Measurements from ENCODE around the gene PARD3B. TPM values are rescaled to one million over a fixed set of nuclear protein-coding genes. Genes with fewer than 3 reads are reported as not detected.

Gene PARD3B
- total and polyA plus RNA-seq, 10 of the 15 experiments (the other 5 are each of a cell fraction or from before 2014, with no cell fraction given): 0.01 to 0.54 (median 0.07) TPM; not detected in 7

DNA sequence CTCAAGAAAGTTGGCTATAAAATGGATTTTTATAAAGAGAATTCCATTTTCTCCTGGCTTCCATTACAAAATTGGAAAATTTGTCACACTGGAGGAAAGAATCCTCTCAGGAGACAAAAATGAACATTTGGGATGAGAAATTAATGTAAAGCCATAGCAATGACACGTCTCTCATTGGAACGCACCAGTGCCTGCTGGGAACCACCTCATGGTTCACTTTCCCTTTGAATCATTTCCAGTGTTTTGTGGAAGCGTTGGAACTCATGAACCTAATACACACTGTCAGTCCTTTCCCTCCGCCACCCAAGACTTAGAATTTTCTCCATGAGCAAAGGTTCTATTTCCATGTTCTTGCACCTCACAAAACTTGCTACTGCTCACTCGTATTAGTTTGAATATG lies 1116.0 kb downstream of the PARD3B start (continued):
- no peak for TF ChIP-seq RAD21 (IDR thresholded peaks at IDR 0.05; ENCODE audit: insufficient read depth, low read depth, low read length)

GRCh38 chr2:205662206-205662965 lies 1117.1 kb downstream of the PARD3B start:
- WGBS (ENCODE audit: insufficient coverage, insufficient replicate concordance, low lambda C conversion rate, missing lambda C conversion rate): 0% methylated on average over 3 of the region's 3 CpGs
- no TSS peak for BruUV-seq (replicated peaks)

More at GRCh38 chr2:205662206-205662965, 1117.1 kb downstream of the PARD3B start:
- Histone ChIP-seq H3K4me2 (ENCODE audit: control insufficient read depth, insufficient read depth) (no peak overlapping the region), H3K9ac (ENCODE audit: control insufficient read depth, insufficient read depth, low read length) (no peak overlapping the region), H2AFZ (ENCODE audit: control insufficient read depth, low read depth, low read length) (no peak overlapping the region), H3K27ac (ENCODE audit: control insufficient read depth, insufficient read depth) (no peak overlapping the region), H3K27me3 (replicated peaks in 1 of 2; ENCODE audit: control insufficient read depth in 2 of 2, insufficient read depth in 2 of 2, low read length in 1 of 2) (peaks cover 0 to 4% of the 10 kb centered on the region in 2 experiments; a peak in 2 of 4 replicates), H3K36me3 (ENCODE audit: control insufficient read depth in 2 of 2, insufficient read depth in 2 of 2, low read length in 1 of 2) (no peaks in the 10 kb centered on the region), H4K20me1 (ENCODE audit: control insufficient read depth, insufficient read depth) (no peaks in the 10 kb centered on the region), H3K4me1 (ENCODE audit: control insufficient read depth, insufficient read depth, low read length) (no peaks in the 10 kb centered on the region; the same call in 1 of the 2 replicates), H3K9me3 (replicated peaks; ENCODE audit: control insufficient read depth, insufficient read depth, low read length) (no peaks in the 10 kb centered on the region), H3K4me3 (no peak overlapping the region), H3K79me2 (ENCODE audit: control insufficient read depth, insufficient read depth, low read length) (no peaks in the 10 kb centered on the region)
- SMC1A ChIA-PET (ENCODE audit: uncharacterized antibody, unreplicated experiment): interaction anchor here (1.0 to 1.9 kb wide), 2 partner anchors 16 to 101 kb away, joined by 3 to 4 read pairs; no protein-coding TSS in a partner anchor
- DNase-seq (ENCODE audit: low read depth, low spot score) (no peak), FAIRE-seq (no peak), ATAC-seq (no peak; the same call in 2 of the 3 replicates)
- in situ Hi-C loops (cut with MboI) (no loop called here), intact Hi-C loops (cut with micrococcal nuclease; ENCODE audit: unreplicated experiment) (no loop called here)
- RAD21 ChIA-PET (ENCODE audit: unreplicated experiment): no interaction called here
- POLR2A ChIA-PET: no interaction called here
- CTCF ChIA-PET: interaction anchor here (0.7 to 0.9 kb wide), 2 partner anchors 13 to 17 kb away, joined by 3 read pairs; no protein-coding TSS in a partner anchor
- TF ChIP-seq, protein P1, sequence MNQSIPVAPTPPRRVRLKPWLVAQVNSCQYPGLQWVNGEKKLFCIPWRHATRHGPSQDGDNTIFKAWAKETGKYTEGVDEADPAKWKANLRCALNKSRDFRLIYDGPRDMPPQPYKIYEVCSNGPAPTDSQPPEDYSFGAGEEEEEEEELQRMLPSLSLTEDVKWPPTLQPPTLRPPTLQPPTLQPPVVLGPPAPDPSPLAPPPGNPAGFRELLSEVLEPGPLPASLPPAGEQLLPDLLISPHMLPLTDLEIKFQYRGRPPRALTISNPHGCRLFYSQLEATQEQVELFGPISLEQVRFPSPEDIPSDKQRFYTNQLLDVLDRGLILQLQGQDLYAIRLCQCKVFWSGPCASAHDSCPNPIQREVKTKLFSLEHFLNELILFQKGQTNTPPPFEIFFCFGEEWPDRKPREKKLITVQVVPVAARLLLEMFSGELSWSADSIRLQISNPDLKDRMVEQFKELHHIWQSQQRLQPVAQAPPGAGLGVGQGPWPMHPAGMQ (IDR thresholded peaks at IDR 0.05; ENCODE audit: borderline replicate concordance): no peak
- no peak for TF ChIP-seq YBX1 (IDR thresholded peaks at IDR 0.05)
- TF ChIP-seq LARP7 (IDR thresholded peaks at IDR 0.05): no peak
- TF ChIP-seq SIX5 (IDR thresholded peaks at IDR 0.05; ENCODE audit: low read depth, low read length, severe bottlenecking): no peak
- no peak for TF ChIP-seq IKZF2 (IDR thresholded peaks at IDR 0.05)
- no peak for TF ChIP-seq ZBTB11 (CRISPR knock-in tag; IDR thresholded peaks at IDR 0.05)
- TF ChIP-seq MXI1 (IDR thresholded peaks at IDR 0.05; ENCODE audit: low read depth, low read length): no peak
- TF ChIP-seq HDAC6 (IDR thresholded peaks at IDR 0.05; ENCODE audit: unreplicated experiment): no peak
- TF ChIP-seq STAT1 (conservative IDR thresholded peaks at IDR 0.05): no peak
- no peak for TF ChIP-seq FOS (IDR thresholded peaks at IDR 0.05; ENCODE audit: borderline replicate concordance, extremely low read depth, insufficient read length)
